Activated T-helper 1 cell treated with anti-CD3 and anti-CD28 coated beads, Interleukin-12 subunit alpha, Interleukin-12 subunit beta, Interleukin-2, Interleukin-4 antibody, amounts not matched to agents 30 ng/mL and 10 ng/mL and 1 ng/mL, durations not matched to agents 14 hours and 24 hours and 36 hours (primary cell): Measurements from ENCODE around the gene CRY2. TPM values are rescaled to one million over a fixed set of nuclear protein-coding genes. Genes with fewer than 3 reads are reported as not detected.
A peak's percentile ranks its signal among the peaks of the same experiment; 100 is the strongest.
"Not testable (repeated sequence)": the region's sequence is repeated elsewhere in the genome, so short reads cannot be mapped to it uniquely, and the experiment has no call there.

Source experiments
- DNase-seq: peaks from one replicate; pipeline ENCODE4 v3.0.0; 2021; ENCODE audit warnings: low spot score
- H3K27ac Mint-ChIP-seq: one replicate; pipeline ENCODE4 v1.8.0; 2021; ENCODE audit warnings: mild to moderate bottlenecking, mixed read lengths
- H3K27me3 Mint-ChIP-seq: one replicate; pipeline ENCODE4 v1.8.0; 2022; ENCODE audit warnings: mild to moderate bottlenecking, moderate library complexity, mixed read lengths; ENCODE audit not compliant: insufficient read depth
- H3K36me3 Mint-ChIP-seq: one replicate; pipeline ENCODE4 v1.8.0; 2021; ENCODE audit warnings: low read depth, mixed read lengths
- H3K4me1 Mint-ChIP-seq: one replicate; pipeline ENCODE4 v1.8.0; 2021; ENCODE audit warnings: low read depth, mixed read lengths
- H3K4me3 Mint-ChIP-seq: one replicate; pipeline ENCODE4 v1.8.0; 2021; ENCODE audit warnings: mild to moderate bottlenecking, moderate library complexity, mixed read lengths
- H3K9me3 Mint-ChIP-seq: one replicate; pipeline ENCODE4 v1.8.0; 2021; ENCODE audit warnings: mixed read lengths
- intact Hi-C: fragments of 100-400 bp; cut with micrococcal nuclease; formaldehyde crosslinking; loops from one replicate; pipeline ENCODE4 v1.15.1; 2024
- total RNA-seq: library from RNA; stranded (reverse); gene quantifications from 2 replicates; pipeline ENCODE4 v1.2.3, GENCODE V29; 2022

The CRY2 gene
- total RNA-seq, 1 donor from 2014 or later = 23.7 TPM

DNA sequence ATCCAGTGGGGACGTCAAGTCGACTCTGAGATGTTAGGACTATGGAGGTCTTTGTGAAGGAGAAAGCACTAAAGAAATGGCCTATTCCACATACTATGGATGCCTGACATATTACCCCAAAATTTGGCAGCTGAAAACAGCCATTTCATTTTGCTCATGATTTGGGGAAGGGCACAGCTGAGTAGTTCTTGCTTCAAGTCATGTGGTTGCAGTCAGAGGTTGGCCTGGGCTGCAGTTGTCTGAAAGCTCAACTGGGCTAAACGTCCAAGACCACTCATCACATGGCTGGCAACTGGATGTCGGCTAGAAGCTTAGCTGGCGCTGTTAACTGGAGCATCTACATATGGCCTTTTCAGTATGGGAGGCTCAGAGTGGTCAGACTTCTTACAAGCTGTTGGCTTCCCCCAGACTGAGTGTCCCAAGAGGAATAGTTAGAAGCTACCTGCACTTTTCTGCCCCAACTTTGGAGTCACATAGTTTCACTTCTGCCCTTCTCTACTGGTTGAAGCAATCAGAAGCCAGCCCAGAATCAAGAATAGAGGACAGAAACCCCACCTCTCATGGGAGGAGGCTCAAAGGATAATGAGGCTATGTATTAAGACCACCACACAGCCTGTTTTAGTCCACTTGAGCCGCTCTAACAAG lies 28.2 kb upstream of the CRY2 start:
- intact Hi-C loops = no loop called here
- Mint-ChIP-seq H3K27me3 (peaks cover 5% of the 10 kb centered on the region), H3K4me1 (peaks cover 6% of the 10 kb centered on the region), H3K4me3 (no peak overlapping the region), H3K36me3 (no peaks in the 10 kb centered on the region), H3K9me3 (no peaks in the 10 kb centered on the region), H3K27ac (no peak overlapping the region)
- no peak for DNase-seq

DNA sequence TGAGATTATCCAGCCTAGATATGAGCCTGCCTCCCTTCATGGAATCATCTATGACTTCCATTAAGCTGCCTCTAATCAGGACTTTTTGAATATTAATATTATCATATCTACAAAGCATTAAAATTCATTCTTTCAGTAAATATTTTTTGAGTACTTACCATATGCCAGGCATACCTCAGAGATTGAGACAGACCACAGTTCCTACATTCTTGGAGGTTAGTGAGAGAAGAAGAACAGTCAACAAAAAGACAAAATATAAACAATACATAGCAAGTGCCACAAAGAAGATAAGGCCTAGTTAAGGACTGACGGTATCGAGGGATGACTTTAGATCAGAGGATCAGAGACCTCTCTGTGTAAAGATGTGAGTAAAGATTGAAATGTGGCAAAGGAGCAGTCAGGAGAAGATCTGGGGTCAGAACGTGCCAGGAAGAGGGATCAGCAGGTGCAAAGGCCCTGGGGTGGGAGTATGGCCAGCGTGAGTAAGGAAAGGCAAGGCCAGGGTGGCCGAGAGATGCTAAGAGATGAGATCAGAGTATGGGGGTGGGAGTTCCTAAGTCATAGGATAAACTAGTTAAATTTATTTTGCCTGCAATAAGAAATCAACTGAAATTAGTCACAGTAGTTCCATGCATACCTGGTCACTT lies 26.9 kb upstream of the CRY2 start:
- intact Hi-C loops = no loop called here
- Mint-ChIP-seq H3K4me3 (no peak overlapping the region), H3K9me3 (no peaks in the 10 kb centered on the region), H3K27me3 (peaks cover 7% of the 10 kb centered on the region), H3K4me1 (peaks cover 6% of the 10 kb centered on the region), H3K27ac (no peak overlapping the region), H3K36me3 (no peaks in the 10 kb centered on the region)
- DNase-seq = no peak

DNA sequence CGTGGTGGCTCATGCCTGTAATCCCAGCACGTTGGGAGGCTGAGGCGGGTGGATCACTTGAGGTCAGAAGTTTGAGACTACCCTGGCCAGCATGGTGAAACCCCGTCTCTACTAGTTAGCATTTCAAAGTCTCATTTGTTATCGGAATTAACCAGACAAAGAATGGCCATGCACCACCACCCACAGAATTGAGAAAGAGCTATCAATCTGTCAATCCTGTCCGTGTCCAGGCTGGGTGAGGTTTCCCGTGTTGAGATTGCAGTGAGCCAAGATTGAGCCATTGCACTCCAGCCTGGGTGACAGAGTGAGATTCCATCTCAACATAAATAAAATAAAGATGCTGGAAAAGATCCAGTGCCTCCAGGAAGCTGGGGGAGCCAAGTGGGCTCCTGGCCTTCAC lies 20.8 kb upstream of the CRY2 start:
- DNase-seq = not testable (repeated sequence)

DNA sequence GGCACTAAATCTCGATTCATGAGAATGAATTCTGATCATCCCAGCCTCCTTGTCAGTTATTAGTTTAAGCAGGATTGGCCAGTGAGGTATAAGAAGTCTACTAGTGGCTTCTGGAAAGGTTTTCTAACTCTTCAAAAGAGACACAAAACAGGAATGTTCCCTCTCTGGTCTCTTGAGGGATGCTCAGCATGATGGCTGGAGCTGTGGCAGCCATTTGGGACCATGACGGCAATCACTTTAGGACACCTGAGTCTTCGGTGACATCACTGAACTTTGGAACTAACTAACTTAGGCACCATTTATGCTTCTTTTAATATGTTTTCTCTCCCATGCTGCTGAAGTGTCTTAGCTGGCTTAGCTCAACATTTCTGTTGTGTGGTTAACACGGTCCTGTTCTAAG lies 20.2 kb upstream of the CRY2 start:
- Mint-ChIP-seq H3K27me3 (peaks cover 24% of the 10 kb centered on the region), H3K27ac (no peak overlapping the region), H3K4me3 (no peak overlapping the region), H3K9me3 (no peaks in the 10 kb centered on the region), H3K4me1 (peaks cover 6% of the 10 kb centered on the region), H3K36me3 (no peaks in the 10 kb centered on the region)
- no peak for DNase-seq
- intact Hi-C loops = no loop called here

More for the DNA sequence above, 20.8 kb upstream of the CRY2 start:
- H3K4me1 Mint-ChIP-seq, H3K4me3 Mint-ChIP-seq, H3K36me3 Mint-ChIP-seq, intact Hi-C loops, H3K27ac Mint-ChIP-seq, H3K9me3 Mint-ChIP-seq: not testable (repeated sequence)
- H3K27me3 Mint-ChIP-seq = peaks cover 24% of the 10 kb centered on the region

DNA sequence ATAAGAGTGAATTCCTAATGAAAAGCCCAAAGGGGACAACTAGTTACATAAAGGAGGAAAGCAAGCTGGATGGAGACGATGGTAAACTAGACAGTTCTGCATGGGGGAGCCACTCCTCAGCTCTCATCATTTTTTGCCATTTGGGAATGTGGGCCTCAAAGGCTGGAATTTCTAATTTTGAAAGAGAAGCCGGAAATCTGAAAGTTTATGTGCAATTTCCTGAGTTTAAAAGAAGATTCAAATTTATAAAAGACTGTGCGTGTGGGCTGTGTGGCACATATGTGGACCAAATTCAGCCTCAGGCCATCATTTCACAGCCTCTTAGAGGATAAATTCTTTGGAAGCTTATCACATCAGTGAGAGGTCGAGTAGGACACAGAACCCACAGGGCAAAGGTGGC lies 18.3 kb upstream of the CRY2 start:
- Mint-ChIP-seq H3K27ac (no peak overlapping the region), H3K9me3 (no peaks in the 10 kb centered on the region), H3K4me3 (no peak overlapping the region), H3K36me3 (no peaks in the 10 kb centered on the region), H3K4me1 (peaks cover 5% of the 10 kb centered on the region), H3K27me3 (peaks cover 19% of the 10 kb centered on the region)
- intact Hi-C loops = no loop called here
- DNase-seq = no peak

DNA sequence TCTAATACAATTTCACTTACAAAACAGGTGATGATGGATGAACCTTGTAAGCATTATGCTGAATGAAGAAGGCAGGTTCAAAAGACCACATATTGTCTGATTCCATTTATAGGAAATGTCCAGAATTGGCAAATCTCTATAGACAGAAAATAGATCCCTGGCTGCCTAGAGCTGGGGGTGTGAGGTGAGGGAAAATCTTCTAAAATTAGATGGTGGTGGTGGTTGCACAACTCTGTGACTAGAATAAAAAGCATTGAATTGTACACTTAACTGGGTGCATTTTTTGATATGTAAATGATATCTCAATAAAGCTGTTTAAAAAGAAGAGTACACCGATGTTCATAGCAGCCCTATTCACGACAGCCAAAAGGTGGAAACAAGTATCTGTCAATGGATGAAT lies 16.7 kb upstream of the CRY2 start:
- Mint-ChIP-seq H3K27ac (no peak overlapping the region), H3K9me3 (no peaks in the 10 kb centered on the region), H3K4me3 (no peak overlapping the region), H3K4me1 (peaks cover 13% of the 10 kb centered on the region), H3K36me3 (no peaks in the 10 kb centered on the region), H3K27me3 (peaks cover 16% of the 10 kb centered on the region)
- intact Hi-C loops = no loop called here
- no peak for DNase-seq

DNA sequence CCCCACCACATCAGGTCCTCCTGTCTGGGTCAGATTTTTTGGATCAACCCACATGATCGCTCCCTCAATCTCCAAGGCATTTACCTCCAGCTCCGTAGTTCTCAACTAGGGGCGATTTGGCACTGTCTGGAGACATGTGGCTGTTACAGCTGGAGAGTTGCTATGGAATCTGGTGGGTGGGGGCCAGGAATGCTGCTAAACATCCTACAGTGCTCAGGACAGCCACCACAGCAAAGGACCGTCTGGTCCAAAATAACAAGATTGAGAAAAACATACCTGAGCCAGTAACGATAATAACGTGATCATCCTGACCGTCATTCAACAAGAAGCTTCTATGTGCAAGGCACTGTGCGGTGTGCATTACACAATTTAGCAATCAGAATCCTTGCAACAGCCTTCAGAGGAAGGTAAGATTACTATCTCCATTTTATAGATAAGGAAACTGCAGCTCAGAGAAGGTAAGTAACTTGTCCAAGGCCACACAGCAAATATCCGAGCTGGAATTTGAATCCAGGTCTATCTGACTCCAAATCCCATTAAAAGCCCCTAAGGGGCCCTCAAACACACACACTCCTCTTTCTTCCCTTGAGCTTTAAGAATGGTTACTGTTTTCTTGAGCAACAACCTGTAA lies 14.3 kb upstream of the CRY2 start:
- H3K9me3 Mint-ChIP-seq = no peaks in the 10 kb centered on the region
- H3K4me1 Mint-ChIP-seq = peaks cover 18% of the 10 kb centered on the region
- no peak overlapping the region for H3K4me3 Mint-ChIP-seq
- DNase-seq = no peak
- intact Hi-C loops = no loop called here
- H3K27me3 Mint-ChIP-seq = peaks cover 23% of the 10 kb centered on the region
- peaks cover 3% of the 10 kb centered on the region for H3K36me3 Mint-ChIP-seq
- H3K27ac Mint-ChIP-seq = no peak overlapping the region

DNA sequence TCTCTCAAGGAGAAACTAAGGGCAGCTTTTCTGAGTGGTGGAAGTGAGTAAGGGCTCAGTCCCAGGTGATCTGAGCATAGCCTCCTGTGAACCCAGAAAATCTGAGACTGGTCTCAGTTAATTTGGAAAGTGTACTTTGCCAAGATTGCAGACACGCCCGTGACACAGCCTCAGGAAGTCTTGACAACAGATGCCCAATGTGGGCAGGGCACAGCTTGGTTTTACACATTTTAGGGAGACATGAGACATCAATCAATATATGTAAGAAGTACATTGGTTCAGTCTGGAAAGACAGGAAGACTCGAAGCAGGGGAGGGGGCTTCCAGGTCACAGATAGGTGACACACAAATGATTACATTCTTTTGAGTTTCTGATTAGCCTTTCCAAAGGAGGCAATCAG lies 13.5 kb upstream of the CRY2 start:
- peak overlapping the region; percentile 88 for H3K27ac Mint-ChIP-seq
- no peak for DNase-seq
- H3K9me3 Mint-ChIP-seq = no peaks in the 10 kb centered on the region
- H3K36me3 Mint-ChIP-seq = peaks cover 3% of the 10 kb centered on the region
- peaks cover 18% of the 10 kb centered on the region for H3K4me1 Mint-ChIP-seq
- peaks cover 20% of the 10 kb centered on the region for H3K27me3 Mint-ChIP-seq
- H3K4me3 Mint-ChIP-seq = peak overlapping the region; percentile 72
- intact Hi-C loops = loop anchor here (1.0 kb wide), 1 partner anchor 14 kb away; the partner anchor contains the start of gene CRY2

DNA sequence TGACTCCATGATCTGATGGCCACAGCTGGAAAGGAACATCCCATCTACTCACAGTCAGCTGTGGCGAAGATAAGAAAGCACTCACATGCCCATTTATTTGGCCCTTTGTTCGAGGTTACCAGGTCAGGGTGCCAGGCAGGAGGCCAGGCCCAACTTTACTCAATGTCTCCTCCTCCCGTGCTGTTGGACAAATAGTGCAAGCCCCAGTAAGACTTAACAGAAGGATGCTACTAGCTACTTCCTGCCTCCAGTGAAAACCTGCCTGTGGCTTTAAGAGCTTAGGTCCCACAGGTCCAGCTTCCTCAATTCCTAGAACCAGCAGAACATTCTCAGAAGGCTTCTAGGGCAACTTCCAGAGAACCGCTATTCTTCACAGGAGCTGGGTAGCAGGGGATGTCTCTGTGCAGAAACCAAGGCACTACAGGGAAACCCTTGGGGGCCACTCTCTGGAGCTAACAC lies 12.9 kb upstream of the CRY2 start:
- peaks cover 3% of the 10 kb centered on the region for H3K36me3 Mint-ChIP-seq
- intact Hi-C loops = loop anchor here (1.0 kb wide), 1 partner anchor 13 kb away; the partner anchor contains the start of gene CRY2

DNA sequence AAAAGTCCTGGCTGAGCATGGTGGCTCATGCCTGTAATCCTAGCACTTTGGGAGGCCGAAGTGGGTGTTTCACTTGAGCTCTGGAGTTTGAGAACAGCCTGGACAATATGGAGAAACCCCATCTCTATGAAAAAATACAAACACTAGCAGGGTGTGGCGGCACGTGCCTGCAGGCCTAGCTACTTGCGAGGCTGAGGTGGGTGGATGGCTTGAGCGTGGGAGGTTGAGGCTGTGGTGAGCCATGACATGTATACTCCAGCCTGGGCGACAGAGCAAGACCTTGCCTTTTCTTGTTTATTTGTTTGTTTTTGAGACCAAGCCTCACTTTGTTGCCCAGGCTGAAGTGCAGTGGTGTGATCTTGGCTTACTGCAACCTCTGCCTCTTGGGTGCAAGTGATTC lies 8.1 kb upstream of the CRY2 start:
- Mint-ChIP-seq H3K27ac (no peak overlapping the region), H3K4me1 (peaks cover 25% of the 10 kb centered on the region), H3K27me3 (peaks cover 25% of the 10 kb centered on the region), H3K4me3 (no peak overlapping the region), H3K9me3 (no peaks in the 10 kb centered on the region), H3K36me3 (peaks cover 3% of the 10 kb centered on the region)
- DNase-seq = no peak
- intact Hi-C loops = no loop called here

More for the DNA sequence above, 12.9 kb upstream of the CRY2 start:
- Mint-ChIP-seq H3K4me3 (peak overlapping the region; percentile 72), H3K4me1 (peaks cover 18% of the 10 kb centered on the region), H3K27me3 (peaks cover 18% of the 10 kb centered on the region), H3K9me3 (no peaks in the 10 kb centered on the region), H3K27ac (peak overlapping the region; percentile 88)
- peak; percentile 36 for DNase-seq

DNA sequence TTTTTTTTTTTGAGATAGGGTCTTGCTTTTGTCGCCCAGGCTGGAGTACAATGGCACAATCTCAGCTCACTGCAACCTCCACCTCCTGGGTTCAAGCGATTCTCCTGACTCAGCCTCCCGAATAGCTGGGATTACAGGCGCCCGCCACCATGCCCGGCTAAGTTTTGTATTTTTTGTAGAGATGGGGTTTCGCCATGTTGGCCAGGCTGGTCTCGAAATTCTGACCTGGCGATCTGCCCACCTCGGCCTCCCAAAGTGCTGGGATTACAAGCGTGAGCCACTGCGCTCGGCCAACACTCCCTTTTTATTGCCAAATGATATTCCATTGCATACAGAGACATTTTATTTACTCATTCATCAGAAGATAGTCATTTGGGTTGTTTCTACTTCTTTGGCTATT lies 7.0 kb upstream of the CRY2 start:
- H3K36me3 Mint-ChIP-seq, intact Hi-C loops, H3K4me3 Mint-ChIP-seq, DNase-seq, H3K27ac Mint-ChIP-seq, H3K9me3 Mint-ChIP-seq: not testable (repeated sequence)
- Mint-ChIP-seq H3K4me1 (peaks cover 20% of the 10 kb centered on the region), H3K27me3 (peaks cover 27% of the 10 kb centered on the region)

DNA sequence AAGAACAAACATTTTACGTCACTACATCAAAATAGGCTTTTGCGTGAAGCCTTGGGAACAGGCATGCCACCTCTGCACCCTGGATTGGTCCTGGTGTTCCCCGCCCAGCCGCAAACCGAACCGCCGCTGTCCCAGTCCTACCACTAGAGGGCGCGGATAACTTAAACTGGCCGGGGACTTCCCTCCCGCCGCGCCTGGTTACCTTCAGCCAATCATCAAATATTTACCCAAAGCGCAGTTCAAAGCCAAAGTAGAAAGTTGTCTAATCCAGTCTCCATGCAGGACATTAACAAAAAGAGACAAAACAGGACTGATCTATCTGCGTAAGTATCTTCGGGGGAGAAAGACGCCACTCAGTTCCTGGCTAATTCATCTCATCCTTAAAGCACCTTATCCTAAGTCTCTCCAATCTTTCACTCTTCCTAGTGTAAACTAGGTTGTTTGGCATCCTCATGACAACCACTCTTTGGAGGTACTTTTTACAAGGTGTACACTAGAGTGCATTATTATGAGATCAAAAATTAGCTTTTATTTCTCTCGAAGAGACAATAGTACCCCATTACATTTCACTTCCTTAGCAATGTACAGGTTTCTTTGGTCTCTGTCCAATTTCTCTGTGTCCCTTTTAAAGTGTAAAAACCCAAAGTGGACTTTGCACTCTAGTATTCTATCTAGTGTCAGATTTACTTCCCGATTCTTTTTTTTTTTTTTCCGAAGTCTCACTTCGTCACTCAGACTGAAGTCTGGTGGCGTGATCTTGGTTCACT lies 3.9 kb upstream of the CRY2 start:
- peaks cover 1% of the 10 kb centered on the region for H3K36me3 Mint-ChIP-seq
- no peaks in the 10 kb centered on the region for H3K9me3 Mint-ChIP-seq
- peaks cover 25% of the 10 kb centered on the region for H3K4me1 Mint-ChIP-seq
- intact Hi-C loops = loop anchor here (1.0 kb wide), 3 partner anchors 38 to 163 kb away; partner anchors contain the start of gene SLC35C1
- peak; percentile 85 for DNase-seq
- H3K27me3 Mint-ChIP-seq = peaks cover 12% of the 10 kb centered on the region
- peak overlapping the region; percentile 46 for H3K27ac Mint-ChIP-seq
- H3K4me3 Mint-ChIP-seq = no peak overlapping the region
